ENCODE data around the gene COG7. TPM values are rescaled to one million over a fixed set of nuclear protein-coding genes. Genes with fewer than 3 reads are reported as not detected.

The COG7 gene
- total and polyA plus RNA-seq, 2 of the 13 experiments (the other 11 are each of a cell fraction or from before 2014, with no cell fraction given) = 12.6 to 54.5 TPM

DNA sequence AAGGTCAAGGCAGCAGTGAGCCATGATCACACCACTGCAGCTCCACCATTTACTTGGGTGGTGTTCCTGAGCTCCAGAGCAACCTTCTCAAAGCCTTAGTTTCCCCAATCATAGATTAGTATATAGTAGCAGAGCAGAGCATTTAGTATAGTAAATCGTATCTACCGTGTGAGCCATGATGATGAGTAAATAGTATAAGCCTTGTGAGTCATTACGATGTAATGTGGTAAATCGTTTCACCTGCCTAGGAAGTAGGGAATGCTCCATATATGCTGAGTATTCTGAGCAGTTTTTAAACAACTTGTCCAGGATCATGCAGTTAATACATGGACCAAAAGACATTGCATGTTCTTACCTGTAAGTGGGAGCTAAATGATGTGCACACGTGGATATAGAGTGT lies 84.5 kb downstream of the COG7 start:
- ChIA-PET POLR2A (no interaction called here), CTCF (ENCODE audit: low intra/inter-chr PET ratio, low total read pairs) (no interaction called here)
- no peaks in the 10 kb centered on the region for H3K79me2 ChIP-seq (ENCODE audit: insufficient read depth, low read length)
- no TSS peak for BruUV-seq (replicated peaks)
- no peaks in the 10 kb centered on the region for H3K9me3 ChIP-seq (ENCODE audit: low read length)
- in situ Hi-C loops (cut with HindIII; ENCODE audit: extremely low pct_ligation_motif_present, low pct_unique_long_range_greater_than_20kb) = no loop called here
- H4K20me1 ChIP-seq (ENCODE audit: insufficient read depth, low read length) = no peaks in the 10 kb centered on the region
- H3K4me1 ChIP-seq (ENCODE audit: insufficient read depth, low read length) = no peaks in the 10 kb centered on the region
- ATAC-seq = no peak
- intact Hi-C loops (cut with micrococcal nuclease; ENCODE audit: unreplicated experiment) = no loop called here
- no peak overlapping the region for H3K4me3 ChIP-seq (replicated peaks in 1 of 3; ENCODE audit: insufficient read depth in 1 of 3, low read depth in 2 of 3, low read length in 3 of 3)
- no peak for FAIRE-seq
- no peak overlapping the region for H2AFZ ChIP-seq (ENCODE audit: low read length)
- no peak overlapping the region for H3K4me2 ChIP-seq (ENCODE audit: low read depth, low read length)
- 21% methylated on average over 5 of the region's 5 CpGs for WGBS (ENCODE audit: low lambda C conversion rate)
- no peak overlapping the region for H3K9ac ChIP-seq (ENCODE audit: insufficient read depth, low read depth, low read length)
- no peak for DNase-seq (ENCODE audit: low spot score)
- H3K36me3 ChIP-seq (replicated peaks in 1 of 2; ENCODE audit: control insufficient read depth in 1 of 2, insufficient read depth in 2 of 2, low read length in 2 of 2) = no peaks in the 10 kb centered on the region
- H3K27me3 ChIP-seq (ENCODE audit: control insufficient read depth in 1 of 2, insufficient read depth in 2 of 2, low read length in 2 of 2) = peaks cover 5 to 30% of the 10 kb centered on the region in 2 experiments
- no peak overlapping the region for H3K27ac ChIP-seq (ENCODE audit: extremely low read length, insufficient read depth, low read length)
- TF ChIP-seq, protein P1, sequence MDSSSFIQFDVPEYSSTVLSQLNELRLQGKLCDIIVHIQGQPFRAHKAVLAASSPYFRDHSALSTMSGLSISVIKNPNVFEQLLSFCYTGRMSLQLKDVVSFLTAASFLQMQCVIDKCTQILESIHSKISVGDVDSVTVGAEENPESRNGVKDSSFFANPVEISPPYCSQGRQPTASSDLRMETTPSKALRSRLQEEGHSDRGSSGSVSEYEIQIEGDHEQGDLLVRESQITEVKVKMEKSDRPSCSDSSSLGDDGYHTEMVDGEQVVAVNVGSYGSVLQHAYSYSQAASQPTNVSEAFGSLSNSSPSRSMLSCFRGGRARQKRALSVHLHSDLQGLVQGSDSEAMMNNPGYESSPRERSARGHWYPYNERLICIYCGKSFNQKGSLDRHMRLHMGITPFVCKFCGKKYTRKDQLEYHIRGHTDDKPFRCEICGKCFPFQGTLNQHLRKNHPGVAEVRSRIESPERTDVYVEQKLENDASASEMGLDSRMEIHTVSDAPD (CRISPR knock-in tag; IDR thresholded peaks at IDR 0.05) = no peak
- no peak for TF ChIP-seq TGIF2 (CRISPR knock-in tag; IDR thresholded peaks at IDR 0.05)
- no peak for TF ChIP-seq ZNF562 (CRISPR knock-in tag; IDR thresholded peaks at IDR 0.05; ENCODE audit: borderline replicate concordance)
- TF ChIP-seq FOXA3 (CRISPR knock-in tag; IDR thresholded peaks at IDR 0.05) = no peak
- TF ChIP-seq, protein P2, sequence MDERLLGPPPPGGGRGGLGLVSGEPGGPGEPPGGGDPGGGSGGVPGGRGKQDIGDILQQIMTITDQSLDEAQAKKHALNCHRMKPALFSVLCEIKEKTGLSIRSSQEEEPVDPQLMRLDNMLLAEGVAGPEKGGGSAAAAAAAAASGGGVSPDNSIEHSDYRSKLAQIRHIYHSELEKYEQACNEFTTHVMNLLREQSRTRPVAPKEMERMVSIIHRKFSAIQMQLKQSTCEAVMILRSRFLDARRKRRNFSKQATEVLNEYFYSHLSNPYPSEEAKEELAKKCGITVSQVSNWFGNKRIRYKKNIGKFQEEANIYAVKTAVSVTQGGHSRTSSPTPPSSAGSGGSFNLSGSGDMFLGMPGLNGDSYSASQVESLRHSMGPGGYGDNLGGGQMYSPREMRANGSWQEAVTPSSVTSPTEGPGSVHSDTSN (CRISPR knock-in tag; IDR thresholded peaks at IDR 0.05) = no peak
- TF ChIP-seq MBD4 (IDR thresholded peaks at IDR 0.05; ENCODE audit: borderline replicate concordance, low read length) = no peak
- TF ChIP-seq, protein P3, sequence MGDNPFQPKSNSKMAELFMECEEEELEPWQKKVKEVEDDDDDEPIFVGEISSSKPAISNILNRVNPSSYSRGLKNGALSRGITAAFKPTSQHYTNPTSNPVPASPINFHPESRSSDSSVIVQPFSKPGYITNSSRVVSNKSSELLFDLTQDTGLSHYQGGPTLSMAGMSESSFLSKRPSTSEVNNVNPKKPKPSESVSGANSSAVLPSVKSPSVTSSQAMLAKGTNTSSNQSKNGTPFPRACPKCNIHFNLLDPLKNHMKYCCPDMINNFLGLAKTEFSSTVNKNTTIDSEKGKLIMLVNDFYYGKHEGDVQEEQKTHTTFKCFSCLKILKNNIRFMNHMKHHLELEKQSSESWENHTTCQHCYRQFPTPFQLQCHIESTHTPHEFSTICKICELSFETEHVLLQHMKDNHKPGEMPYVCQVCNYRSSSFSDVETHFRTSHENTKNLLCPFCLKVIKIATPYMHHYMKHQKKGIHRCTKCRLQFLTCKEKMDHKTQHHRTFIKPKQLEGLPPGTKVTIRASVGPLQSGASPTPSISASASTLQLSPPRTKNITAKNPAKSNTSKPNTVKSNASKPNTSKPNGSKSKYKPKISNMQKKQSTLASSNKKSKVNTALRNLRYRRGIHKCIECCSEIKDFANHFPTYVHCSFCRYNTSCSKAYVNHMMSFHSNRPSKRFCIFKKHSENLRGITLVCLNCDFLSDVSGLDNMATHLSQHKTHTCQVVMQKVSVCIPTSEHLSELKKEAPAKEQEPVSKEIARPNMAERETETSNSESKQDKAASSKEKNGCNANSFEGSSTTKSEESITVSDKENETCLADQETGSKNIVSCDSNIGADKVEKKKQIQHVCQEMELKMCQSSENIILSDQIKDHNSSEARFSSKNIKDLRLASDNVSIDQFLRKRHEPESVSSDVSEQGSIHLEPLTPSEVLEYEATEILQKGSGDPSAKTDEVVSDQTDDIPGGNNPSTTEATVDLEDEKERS (CRISPR knock-in tag; IDR thresholded peaks at IDR 0.05) = no peak
- TF ChIP-seq CC2D1A (CRISPR knock-in tag; IDR thresholded peaks at IDR 0.05) = no peak
- TF ChIP-seq ZNF616 (CRISPR knock-in tag; IDR thresholded peaks at IDR 0.05; ENCODE audit: low read depth) = no peak
- no peak for TF ChIP-seq NR2C2 (CRISPR knock-in tag; IDR thresholded peaks at IDR 0.05; ENCODE audit: borderline replicate concordance)
- TF ChIP-seq MED8 (CRISPR knock-in tag; IDR thresholded peaks at IDR 0.05; ENCODE audit: insufficient replicate concordance) = no peak
- no peak for TF ChIP-seq RBM39 (IDR thresholded peaks at IDR 0.05; ENCODE audit: low read depth, low read length, poor library complexity, severe bottlenecking)
- TF ChIP-seq ZSCAN30 (CRISPR knock-in tag; IDR thresholded peaks at IDR 0.05) = no peak
- TF ChIP-seq IRX3 (CRISPR knock-in tag; IDR thresholded peaks at IDR 0.05; ENCODE audit: borderline replicate concordance, low read depth) = no peak
- TF ChIP-seq EZH2 (conservative IDR thresholded peaks at IDR 0.05; ENCODE audit: low read depth, low read length) = no peak

Measured in HepG2 (cell line).